ENCODE results near the gene TPM1. TPM values are rescaled to one million over a fixed set of nuclear protein-coding genes. Genes with fewer than 3 reads are reported as not detected.
"Not testable (repeated sequence)": the region's sequence is repeated elsewhere in the genome, so short reads cannot be mapped to it uniquely, and the experiment has no call there.

Gene TPM1
- total RNA-seq, 1 donor from 2014 or later: 217 TPM

GRCh38 chr15:63094495-63094931, 52.0 kb downstream of the TPM1 start:
- no peak for DNase-seq (ENCODE audit: low read depth in 2 of 2)

- no peak for DNase-seq (ENCODE audit: low read depth in 2 of 2)
These were observed 53.6 kb downstream of the TPM1 start for GRCh38 chr15:63096178-63096577.

GRCh38 chr15:63098901-63099300, 56.4 kb downstream of the TPM1 start:
- DNase-seq (ENCODE audit: low read depth in 2 of 2): not testable (repeated sequence)

GRCh38 chr15:63099581-63099980, 57.0 kb downstream of the TPM1 start:
- DNase-seq (ENCODE audit: low read depth in 2 of 2): not testable (repeated sequence)

GRCh38 chr15:63103416-63103815, 60.9 kb downstream of the TPM1 start:
- no peak for DNase-seq (ENCODE audit: low read depth in 2 of 2)

GRCh38 chr15:63104727-63105126, 62.2 kb downstream of the TPM1 start:
- no peak for DNase-seq (ENCODE audit: low read depth in 2 of 2)

- DNase-seq (ENCODE audit: low read depth in 2 of 2): not testable (repeated sequence)
These were observed 62.8 kb downstream of the TPM1 start for GRCh38 chr15:63105354-63105753.

GRCh38 chr15:63107895-63108546, 65.5 kb downstream of the TPM1 start:
- peak; percentile 30 to 76 for DNase-seq (ENCODE audit: low read depth in 2 of 2)

GRCh38 chr15:63109498-63109897, 67.0 kb downstream of the TPM1 start:
- no peak for DNase-seq (ENCODE audit: low read depth in 2 of 2)

GRCh38 chr15:63109920-63110319, 67.4 kb downstream of the TPM1 start:
- no peak for DNase-seq (ENCODE audit: low read depth in 2 of 2)

GRCh38 chr15:63110428-63111026, 68.0 kb downstream of the TPM1 start:
- no peak for DNase-seq (ENCODE audit: low read depth in 2 of 2)

- DNase-seq (ENCODE audit: low read depth in 2 of 2): no peak
These were observed 68.9 kb downstream of the TPM1 start for GRCh38 chr15:63111481-63111880.

- no peak for DNase-seq (ENCODE audit: low read depth in 2 of 2)
These were observed 70.3 kb downstream of the TPM1 start for GRCh38 chr15:63112871-63113270.

GRCh38 chr15:63114465-63114864, 71.9 kb downstream of the TPM1 start:
- DNase-seq (ENCODE audit: low read depth in 2 of 2): no peak

Other genes with a start within 250 kb of the TPM1 start
- gene LACTB, start 79.1 kb downstream of the TPM1 start, total RNA-seq: 19.8 and 37.7 TPM in 2 replicates
- 300 and 306 TPM in 2 replicates for gene RPS27L, start 114.7 kb downstream of the TPM1 start, total RNA-seq
- gene RAB8B, start 146.9 kb downstream of the TPM1 start, total RNA-seq: 47.7 and 54.6 TPM in 2 replicates
- gene APH1B, start 234.9 kb downstream of the TPM1 start, total RNA-seq: 18.3 and 25.6 TPM in 2 replicates

All from lung microvascular endothelial cell (primary cell).